H1 (cell line): Measurements from ENCODE around the gene PEX14. TPM values are rescaled to one million over a fixed set of nuclear protein-coding genes. Genes with fewer than 3 reads are reported as not detected.

ENCODE experiments used
- BCL11A ChIP-seq, 2 experiments: IDR thresholded peaks; one replicate each; pipeline ENCODE4 v1.6.1; 2011; ENCODE audit warnings: low read depth in 2 of 2, low read length in 2 of 2, mild to moderate bottlenecking in 2 of 2
- CTBP2 ChIP-seq: IDR thresholded peaks from 2 replicates; pipeline ENCODE4 v1.7.0; 2011; ENCODE audit warnings: borderline replicate concordance, mild to moderate bottlenecking, moderate library complexity, mixed read lengths, low read length; ENCODE audit not compliant: insufficient read depth, insufficient read length
- HDAC2 ChIP-seq, 2 experiments: fragments of 300-600 bp in 1 of 2; sonication (generic) in 1 of 2; IDR thresholded peaks; 2 replicates each; pipeline ENCODE4 v1.6.1; 2011 to 2012; ENCODE audit warnings: low read depth in 2 of 2, low read length in 2 of 2, mild to moderate bottlenecking in 2 of 2, moderate library complexity in 2 of 2, borderline replicate concordance in 1 of 2, inconsistent platforms in 1 of 2
- NRF1 ChIP-seq: IDR thresholded peaks from 2 replicates; pipeline ENCODE4 v1.6.1; 2011; ENCODE audit warnings: mild to moderate bottlenecking, low read depth, low read length, improper control_type of control experiment
- SP4 ChIP-seq: IDR thresholded peaks from 2 replicates; pipeline ENCODE4 v1.6.1; 2012; ENCODE audit warnings: low read length, inconsistent platforms
- TAF1 ChIP-seq: IDR thresholded peaks from 2 replicates; pipeline ENCODE4 v1.6.1; 2011; ENCODE audit warnings: mild to moderate bottlenecking, low read depth, low read length
- polyA plus RNA-seq, 7 experiments: library from polyadenylated mRNA; depleted of rRNA in 3 of 7; stranded (reverse) in 5 of 7; unstranded in 2 of 7; fragments of >200 nt in 5 of 7; fragments of 200-250 nt in 2 of 7; gene quantifications; 1 replicate in 5 of 7; 2 replicates in 1 of 7; 4 replicates in 1 of 7; pipeline versions ENCODE4 v1.2.1 to v1.2.3, GENCODE V29; 2011 to 2013; ENCODE audit warnings: missing spikeins in 2 of 7, mixed read lengths in 2 of 7
- total RNA-seq: library from RNA; stranded (reverse); fragmentation: NEBNext Ultra II Directional; extraction: Animal tissue kit (Norgen Biotek cat#: 25700); gene quantifications from 2 replicates; pipeline ENCODE4 v1.2.1, GENCODE V29; 2021
- TF ChIP-seq, protein P1 (sequence below): fragments of 300-600 bp; sonication (generic); IDR thresholded peaks from 2 replicates; pipeline ENCODE4 v1.7.1; 2012; ENCODE audit warnings: low read length, moderate library complexity, mild to moderate bottlenecking, inconsistent platforms; ENCODE audit not compliant: insufficient replicate concordance

PEX14 gene
- total and polyA plus RNA-seq, 2 of the 8 experiments (the other 6 are each of a cell fraction or from before 2014, with no cell fraction given) = 13.0 to 19.8 TPM

DNA sequence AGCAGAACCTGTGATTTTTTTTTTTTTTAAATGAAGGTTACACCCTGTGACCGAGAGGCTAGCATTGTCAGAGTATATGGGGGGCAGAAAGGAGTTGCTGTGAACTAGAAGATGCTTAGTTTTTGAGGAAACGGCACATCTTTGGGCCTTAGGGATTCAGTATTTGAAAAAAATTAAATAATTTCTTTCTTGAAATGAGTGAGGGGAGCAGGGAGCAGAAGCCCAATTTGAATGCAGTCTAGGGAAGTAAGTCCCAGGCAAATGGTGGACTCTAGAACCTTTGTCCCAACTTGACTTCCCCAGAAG is 42.9 kb downstream of the PEX14 start (continued):
- TF ChIP-seq, protein P1, sequence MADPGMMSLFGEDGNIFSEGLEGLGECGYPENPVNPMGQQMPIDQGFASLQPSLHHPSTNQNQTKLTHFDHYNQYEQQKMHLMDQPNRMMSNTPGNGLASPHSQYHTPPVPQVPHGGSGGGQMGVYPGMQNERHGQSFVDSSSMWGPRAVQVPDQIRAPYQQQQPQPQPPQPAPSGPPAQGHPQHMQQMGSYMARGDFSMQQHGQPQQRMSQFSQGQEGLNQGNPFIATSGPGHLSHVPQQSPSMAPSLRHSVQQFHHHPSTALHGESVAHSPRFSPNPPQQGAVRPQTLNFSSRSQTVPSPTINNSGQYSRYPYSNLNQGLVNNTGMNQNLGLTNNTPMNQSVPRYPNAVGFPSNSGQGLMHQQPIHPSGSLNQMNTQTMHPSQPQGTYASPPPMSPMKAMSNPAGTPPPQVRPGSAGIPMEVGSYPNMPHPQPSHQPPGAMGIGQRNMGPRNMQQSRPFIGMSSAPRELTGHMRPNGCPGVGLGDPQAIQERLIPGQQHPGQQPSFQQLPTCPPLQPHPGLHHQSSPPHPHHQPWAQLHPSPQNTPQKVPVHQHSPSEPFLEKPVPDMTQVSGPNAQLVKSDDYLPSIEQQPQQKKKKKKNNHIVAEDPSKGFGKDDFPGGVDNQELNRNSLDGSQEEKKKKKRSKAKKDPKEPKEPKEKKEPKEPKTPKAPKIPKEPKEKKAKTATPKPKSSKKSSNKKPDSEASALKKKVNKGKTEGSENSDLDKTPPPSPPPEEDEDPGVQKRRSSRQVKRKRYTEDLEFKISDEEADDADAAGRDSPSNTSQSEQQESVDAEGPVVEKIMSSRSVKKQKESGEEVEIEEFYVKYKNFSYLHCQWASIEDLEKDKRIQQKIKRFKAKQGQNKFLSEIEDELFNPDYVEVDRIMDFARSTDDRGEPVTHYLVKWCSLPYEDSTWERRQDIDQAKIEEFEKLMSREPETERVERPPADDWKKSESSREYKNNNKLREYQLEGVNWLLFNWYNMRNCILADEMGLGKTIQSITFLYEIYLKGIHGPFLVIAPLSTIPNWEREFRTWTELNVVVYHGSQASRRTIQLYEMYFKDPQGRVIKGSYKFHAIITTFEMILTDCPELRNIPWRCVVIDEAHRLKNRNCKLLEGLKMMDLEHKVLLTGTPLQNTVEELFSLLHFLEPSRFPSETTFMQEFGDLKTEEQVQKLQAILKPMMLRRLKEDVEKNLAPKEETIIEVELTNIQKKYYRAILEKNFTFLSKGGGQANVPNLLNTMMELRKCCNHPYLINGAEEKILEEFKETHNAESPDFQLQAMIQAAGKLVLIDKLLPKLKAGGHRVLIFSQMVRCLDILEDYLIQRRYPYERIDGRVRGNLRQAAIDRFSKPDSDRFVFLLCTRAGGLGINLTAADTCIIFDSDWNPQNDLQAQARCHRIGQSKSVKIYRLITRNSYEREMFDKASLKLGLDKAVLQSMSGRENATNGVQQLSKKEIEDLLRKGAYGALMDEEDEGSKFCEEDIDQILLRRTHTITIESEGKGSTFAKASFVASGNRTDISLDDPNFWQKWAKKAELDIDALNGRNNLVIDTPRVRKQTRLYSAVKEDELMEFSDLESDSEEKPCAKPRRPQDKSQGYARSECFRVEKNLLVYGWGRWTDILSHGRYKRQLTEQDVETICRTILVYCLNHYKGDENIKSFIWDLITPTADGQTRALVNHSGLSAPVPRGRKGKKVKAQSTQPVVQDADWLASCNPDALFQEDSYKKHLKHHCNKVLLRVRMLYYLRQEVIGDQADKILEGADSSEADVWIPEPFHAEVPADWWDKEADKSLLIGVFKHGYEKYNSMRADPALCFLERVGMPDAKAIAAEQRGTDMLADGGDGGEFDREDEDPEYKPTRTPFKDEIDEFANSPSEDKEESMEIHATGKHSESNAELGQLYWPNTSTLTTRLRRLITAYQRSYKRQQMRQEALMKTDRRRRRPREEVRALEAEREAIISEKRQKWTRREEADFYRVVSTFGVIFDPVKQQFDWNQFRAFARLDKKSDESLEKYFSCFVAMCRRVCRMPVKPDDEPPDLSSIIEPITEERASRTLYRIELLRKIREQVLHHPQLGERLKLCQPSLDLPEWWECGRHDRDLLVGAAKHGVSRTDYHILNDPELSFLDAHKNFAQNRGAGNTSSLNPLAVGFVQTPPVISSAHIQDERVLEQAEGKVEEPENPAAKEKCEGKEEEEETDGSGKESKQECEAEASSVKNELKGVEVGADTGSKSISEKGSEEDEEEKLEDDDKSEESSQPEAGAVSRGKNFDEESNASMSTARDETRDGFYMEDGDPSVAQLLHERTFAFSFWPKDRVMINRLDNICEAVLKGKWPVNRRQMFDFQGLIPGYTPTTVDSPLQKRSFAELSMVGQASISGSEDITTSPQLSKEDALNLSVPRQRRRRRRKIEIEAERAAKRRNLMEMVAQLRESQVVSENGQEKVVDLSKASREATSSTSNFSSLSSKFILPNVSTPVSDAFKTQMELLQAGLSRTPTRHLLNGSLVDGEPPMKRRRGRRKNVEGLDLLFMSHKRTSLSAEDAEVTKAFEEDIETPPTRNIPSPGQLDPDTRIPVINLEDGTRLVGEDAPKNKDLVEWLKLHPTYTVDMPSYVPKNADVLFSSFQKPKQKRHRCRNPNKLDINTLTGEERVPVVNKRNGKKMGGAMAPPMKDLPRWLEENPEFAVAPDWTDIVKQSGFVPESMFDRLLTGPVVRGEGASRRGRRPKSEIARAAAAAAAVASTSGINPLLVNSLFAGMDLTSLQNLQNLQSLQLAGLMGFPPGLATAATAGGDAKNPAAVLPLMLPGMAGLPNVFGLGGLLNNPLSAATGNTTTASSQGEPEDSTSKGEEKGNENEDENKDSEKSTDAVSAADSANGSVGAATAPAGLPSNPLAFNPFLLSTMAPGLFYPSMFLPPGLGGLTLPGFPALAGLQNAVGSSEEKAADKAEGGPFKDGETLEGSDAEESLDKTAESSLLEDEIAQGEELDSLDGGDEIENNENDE = no peak
- TF ChIP-seq NRF1 (no peak), TAF1 (no peak), SP4 (no peak), CTBP2 (no peak), HDAC2 (IDR thresholded peaks at IDR 0.05; ENCODE audit: borderline replicate concordance in 1 of 2, low read depth in 2 of 2, low read length in 2 of 2) (no peak), BCL11A (IDR thresholded peaks at IDR 0.05; ENCODE audit: low read depth in 2 of 2, low read length in 2 of 2) (no peak)
